IMR-90 (cell line): Measurements from ENCODE around the gene PCDHGA7. TPM values are rescaled to one million over a fixed set of nuclear protein-coding genes. Genes with fewer than 3 reads are reported as not detected.

Experiments
- ATAC-seq: fragments of 200-7000 bp; cut with Tn5 transposase; 2 replicates; pipeline ENCODE4 v1.9.1; 2020; ENCODE audit warnings: low read depth, mild to moderate bottlenecking, moderate library complexity
- BruUV-seq: library from RNA; stranded (reverse); fragments of 400-500 nt; replicated peaks from 2 replicates; lab custom pipeline; 2021; lab: Mats Ljungman, UMichigan
- CTCF ChIA-PET: fragments of 300-600 bp; formaldehyde crosslinking; extraction: SDS; loops from one replicate; lab custom pipeline; 2021; ENCODE audit warnings: antibody characterized with exemption; lab: Yijun Ruan, JAX
- POLR2A ChIA-PET: fragments of 300-600 bp; sonication (Branson Sonifier 250); formaldehyde crosslinking; loops from one replicate; lab custom pipeline; 2022; ENCODE audit warnings: antibody characterized with exemption; ENCODE audit not compliant: unreplicated experiment; lab: Charles Lee
- DNase-seq: peaks from one replicate; pipeline ENCODE4 v3.0.0; 2013
- H2AFZ ChIP-seq: replicated peaks from 2 replicates; pipeline ENCODE3; 2013; ENCODE audit warnings: low read length, mild to moderate bottlenecking; ENCODE audit not compliant: poor library complexity
- H2AK5ac ChIP-seq: 2 replicates; pipeline ENCODE4 v1.6.1; 2013; ENCODE audit warnings: low read depth, low read length, inconsistent platforms
- H2AK9ac ChIP-seq: replicated peaks from 2 replicates; pipeline ENCODE3; 2013; ENCODE audit warnings: mild to moderate bottlenecking, low read depth, low read length, moderate library complexity; ENCODE audit not compliant: poor library complexity
- H2BK120ac ChIP-seq: 2 replicates; pipeline ENCODE4 v1.6.1; 2013; ENCODE audit warnings: low read depth, low read length, inconsistent platforms
- H2BK15ac ChIP-seq: 3 replicates; pipeline ENCODE4 v1.6.1; 2013; ENCODE audit warnings: low read depth, low read length, inconsistent platforms
- H2BK20ac ChIP-seq: 2 replicates; pipeline ENCODE4 v1.6.1; 2013; ENCODE audit warnings: low read depth, mild to moderate bottlenecking, inconsistent platforms, low read length, moderate library complexity
- H2BK5ac ChIP-seq: 2 replicates; pipeline ENCODE4 v1.6.1; 2013; ENCODE audit warnings: mild to moderate bottlenecking, low read depth, low read length, inconsistent platforms; ENCODE audit not compliant: poor library complexity, severe bottlenecking
- H3K14ac ChIP-seq: replicated peaks from 2 replicates; pipeline ENCODE4 v1.6.1; 2013; ENCODE audit warnings: low read depth, low read length, inconsistent platforms
- H3K18ac ChIP-seq: 2 replicates; pipeline ENCODE4 v1.6.1; 2013; ENCODE audit warnings: low read depth, low read length, control low read depth
- H3K23ac ChIP-seq: 2 replicates; pipeline ENCODE4 v1.6.1; 2013; ENCODE audit warnings: low read depth, low read length, inconsistent platforms
- H3K27ac ChIP-seq: 2 replicates; pipeline ENCODE4 v1.5.1; 2013; ENCODE audit warnings: mild to moderate bottlenecking, control low read depth, low read length; ENCODE audit not compliant: insufficient read depth
- H3K27me3 ChIP-seq: 2 replicates; pipeline ENCODE4 v1.6.1; 2013; ENCODE audit warnings: low read length; ENCODE audit not compliant: control insufficient read depth, insufficient read depth
- H3K36me3 ChIP-seq: 2 replicates; pipeline ENCODE4 v1.6.1; 2013; ENCODE audit warnings: low read length, mixed read lengths; ENCODE audit not compliant: control insufficient read depth, insufficient read depth
- H3K4ac ChIP-seq: 2 replicates; pipeline ENCODE4 v1.6.1; 2013; ENCODE audit warnings: low read depth, low read length, inconsistent platforms
- H3K4me1 ChIP-seq: 2 replicates; pipeline ENCODE4 v1.6.1; 2013; ENCODE audit warnings: low read length, mixed read lengths; ENCODE audit not compliant: control insufficient read depth, insufficient read depth
- H3K4me2 ChIP-seq: 2 replicates; pipeline ENCODE4 v1.6.1; 2013; ENCODE audit warnings: low read depth, mild to moderate bottlenecking, control low read depth, low read length, moderate library complexity
- H3K4me3 ChIP-seq: 2 replicates; pipeline ENCODE4 v1.5.1; 2013; ENCODE audit warnings: low read depth, mild to moderate bottlenecking, control low read depth, low read length, moderate library complexity; ENCODE audit not compliant: insufficient read depth
- H3K56ac ChIP-seq: 2 replicates; pipeline ENCODE4 v1.6.1; 2013; ENCODE audit warnings: low read length, inconsistent platforms; ENCODE audit not compliant: insufficient read depth; ENCODE audit errors: extremely low read depth
- H3K79me1 ChIP-seq, 2 experiments: 2 replicates each; pipeline ENCODE4 v1.6.1; 2013; ENCODE audit warnings: low read length in 2 of 2, inconsistent platforms in 1 of 2, low read depth in 1 of 2
- H3K9ac ChIP-seq: 2 replicates; pipeline ENCODE4 v1.6.1; 2013; ENCODE audit warnings: low read depth, low read length, control low read depth
- H3K9me1 ChIP-seq: 2 replicates; pipeline ENCODE4 v1.6.1; 2013; ENCODE audit warnings: low read length, inconsistent platforms; ENCODE audit not compliant: insufficient read depth
- H3K9me3 ChIP-seq: 2 replicates; pipeline ENCODE4 v1.6.1; 2013; ENCODE audit warnings: low read length; ENCODE audit not compliant: control insufficient read depth, insufficient read depth
- H4K20me1 ChIP-seq: 2 replicates; pipeline ENCODE4 v1.6.1; 2013; ENCODE audit warnings: low read length, inconsistent platforms; ENCODE audit not compliant: insufficient read depth
- H4K5ac ChIP-seq: 2 replicates; pipeline ENCODE4 v1.6.1; 2013; ENCODE audit warnings: mild to moderate bottlenecking, low read depth, low read length, control low read depth
- H4K8ac ChIP-seq, 2 experiments: 2 replicates each; pipeline ENCODE4 v1.6.1; 2013; ENCODE audit warnings: low read depth in 2 of 2, low read length in 2 of 2, control low read depth in 1 of 2, inconsistent platforms in 1 of 2
- H4K91ac ChIP-seq: 2 replicates; pipeline ENCODE4 v1.6.1; 2013; ENCODE audit warnings: low read depth, low read length, inconsistent platforms; ENCODE audit not compliant: insufficient read depth
- CHD1 ChIP-seq: IDR thresholded peaks from 2 replicates; pipeline ENCODE4 v1.6.1; 2012; ENCODE audit warnings: low read depth, low read length, improper control_type of control experiment
- ELK1 ChIP-seq: fragments of 150-350 bp; IDR thresholded peaks from 2 replicates; pipeline ENCODE4 v1.6.1; 2016; ENCODE audit warnings: low read depth, mild to moderate bottlenecking, low read length, moderate library complexity, borderline replicate concordance
- MAFK ChIP-seq: IDR thresholded peaks from 2 replicates; pipeline ENCODE4 v1.6.1; 2012; ENCODE audit warnings: low read depth, low read length, improper control_type of control experiment
- MAZ ChIP-seq: IDR thresholded peaks from 2 replicates; pipeline ENCODE4 v1.6.1; 2012; ENCODE audit warnings: low read depth, mild to moderate bottlenecking, low read length, improper control_type of control experiment, moderate library complexity, borderline replicate concordance
- MXI1 ChIP-seq: IDR thresholded peaks from 2 replicates; pipeline ENCODE4 v1.6.1; 2012; ENCODE audit warnings: low read depth, mild to moderate bottlenecking, low read length, moderate library complexity, borderline replicate concordance
- POLR2A ChIP-seq: IDR thresholded peaks from 2 replicates; pipeline ENCODE4 v1.6.1; 2012; ENCODE audit warnings: mild to moderate bottlenecking, low read depth, low read length
- RAD21 ChIP-seq: IDR thresholded peaks from 2 replicates; pipeline ENCODE4 v1.6.1; 2012; ENCODE audit warnings: low read length, improper control_type of control experiment
- SMC3 ChIP-seq: fragments of 150-350 bp; IDR thresholded peaks from 2 replicates; pipeline ENCODE4 v1.6.1; 2016; ENCODE audit warnings: low read depth, mild to moderate bottlenecking, antibody characterized with exemption, low read length, moderate library complexity
- USF2 ChIP-seq: fragments of 150-350 bp; IDR thresholded peaks from 2 replicates; pipeline ENCODE4 v1.6.1; 2017; ENCODE audit warnings: mild to moderate bottlenecking, antibody characterized with exemption, low read length, low read depth
- WGBS, 2 experiments: methylation state at CpG; one replicate each; pipeline versions ENCODE4 v1.1.5 to v1.1.7; 2013; ENCODE audit warnings: missing lambda C conversion rate in 2 of 2; ENCODE audit not compliant: insufficient read length in 1 of 2; ENCODE audit errors: extremely low coverage in 2 of 2; 5-methylcytosine and 5-hydroxymethylcytosine counted together
- dilution Hi-C: fragments of 300-500 bp; cut with HindIII; formaldehyde crosslinking; loops from one replicate; pipeline ENCODE4 v1.14.3; 2018; ENCODE audit warnings: low sequenced_read_pairs; ENCODE audit not compliant: unreplicated experiment
- in situ Hi-C: fragments of 300-500 bp; cut with MboI; formaldehyde crosslinking; loops from 3 replicates; pipeline ENCODE4 v1.14.3; 2019; ENCODE audit warnings: low sequenced_read_pairs, inconsistent platforms, mixed read lengths
- intact Hi-C: fragments of 100-400 bp; cut with micrococcal nuclease; formaldehyde crosslinking; loops from 2 replicates; pipeline ENCODE4 v1.10.0; 2022
- polyA plus RNA-seq, 3 experiments: library from polyadenylated mRNA; depleted of rRNA; stranded (reverse); fragments of >200 nt; gene quantifications; 2 replicates each; pipeline ENCODE4 v1.2.3, GENCODE V29; 2012; ENCODE audit warnings: low replicate concordance in 1 of 3
- total RNA-seq: library from RNA; depleted of rRNA; stranded (reverse); fragments of >200 nt; gene quantifications from 2 replicates; pipeline ENCODE4 v1.2.3, GENCODE V29; 2012
- TF ChIP-seq, protein P1 (sequence below): conservative IDR thresholded peaks from 2 replicates; pipeline ENCODE4 v1.5.1; 2012; ENCODE audit warnings: mild to moderate bottlenecking, low read depth, low read length, improper control_type of control experiment

Gene PCDHGA7
- total and polyA plus RNA-seq, 2 of the 4 experiments (the other 2 are of a cell fraction) = 3.2 to 3.4 TPM

DNA sequence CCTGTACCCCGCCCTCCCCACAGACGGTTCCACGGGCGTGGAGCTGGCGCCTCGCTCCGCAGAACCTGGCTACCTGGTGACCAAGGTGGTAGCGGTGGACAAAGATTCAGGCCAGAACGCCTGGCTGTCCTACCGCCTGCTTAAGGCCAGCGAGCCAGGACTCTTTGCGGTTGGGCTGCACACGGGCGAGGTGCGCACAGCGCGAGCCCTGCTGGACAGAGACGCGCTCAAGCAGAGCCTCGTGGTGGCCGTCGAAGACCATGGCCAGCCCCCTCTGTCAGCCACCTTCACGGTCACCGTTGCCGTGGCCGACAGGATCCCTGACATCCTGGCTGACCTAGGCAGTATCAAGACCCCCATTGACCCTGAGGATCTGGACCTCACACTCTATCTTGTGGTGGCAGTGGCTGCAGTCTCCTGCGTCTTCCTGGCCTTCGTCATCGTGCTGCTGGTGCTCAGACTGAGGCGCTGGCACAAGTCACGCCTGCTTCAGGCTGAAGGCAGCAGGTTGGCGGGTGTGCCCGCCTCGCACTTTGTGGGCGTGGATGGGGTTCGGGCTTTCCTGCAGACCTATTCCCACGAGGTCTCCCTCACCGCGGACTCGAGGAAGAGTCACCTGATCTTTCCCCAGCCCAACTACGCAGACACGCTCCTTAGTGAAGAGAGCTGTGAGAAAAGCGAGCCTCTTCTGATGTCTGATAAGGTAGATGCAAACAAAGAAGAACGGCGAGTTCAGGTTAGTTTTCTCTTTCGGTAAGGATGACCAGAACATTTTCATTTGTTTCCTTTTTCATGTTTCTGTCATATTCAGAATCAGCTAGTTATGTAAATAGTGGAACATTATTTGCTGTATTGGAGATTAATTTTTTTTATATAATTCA, 16.3 kb upstream of the PCDHGA7 start:
- Histone ChIP-seq H2BK15ac (no peak overlapping the region), H2BK20ac (no peak overlapping the region), H3K4me1 (peaks cover 2% of the 10 kb centered on the region; the same call in 1 of the 2 replicates), H3K4me2 (no peak overlapping the region), H4K91ac (no peak overlapping the region), H3K36me3 (peaks cover 20% of the 10 kb centered on the region), H2AK5ac (no peak overlapping the region), H3K4ac (no peak overlapping the region), H3K14ac (no peak overlapping the region), H2BK120ac (no peak overlapping the region), H3K27me3 (peaks cover 2% of the 10 kb centered on the region; the same call in 1 of the 2 replicates), H4K20me1 (no peaks in the 10 kb centered on the region), H2BK5ac (no peak overlapping the region), H4K8ac (no peak overlapping the region), H3K9ac (no peak overlapping the region), H3K79me1 (peaks cover 0 to 3% of the 10 kb centered on the region in 2 experiments; a peak in 1 of 4 replicates), H3K4me3 (no peak overlapping the region), H3K56ac (no peak overlapping the region), H3K27ac (no peak overlapping the region), H3K18ac (no peak overlapping the region), H3K23ac (no peak overlapping the region), H4K5ac (no peak overlapping the region), H3K9me1 (no peaks in the 10 kb centered on the region), H2AK9ac (no peak overlapping the region), H3K9me3 (peaks cover 51% of the 10 kb centered on the region), H2AFZ (no peak overlapping the region)
- CTCF ChIA-PET = no interaction called here
- TF ChIP-seq MAZ (no peak), MAFK (no peak), CHD1 (no peak), POLR2A (no peak), RAD21 (no peak), MXI1 (no peak), ELK1 (no peak), USF2 (no peak), SMC3 (no peak)
- TF ChIP-seq, protein P1, sequence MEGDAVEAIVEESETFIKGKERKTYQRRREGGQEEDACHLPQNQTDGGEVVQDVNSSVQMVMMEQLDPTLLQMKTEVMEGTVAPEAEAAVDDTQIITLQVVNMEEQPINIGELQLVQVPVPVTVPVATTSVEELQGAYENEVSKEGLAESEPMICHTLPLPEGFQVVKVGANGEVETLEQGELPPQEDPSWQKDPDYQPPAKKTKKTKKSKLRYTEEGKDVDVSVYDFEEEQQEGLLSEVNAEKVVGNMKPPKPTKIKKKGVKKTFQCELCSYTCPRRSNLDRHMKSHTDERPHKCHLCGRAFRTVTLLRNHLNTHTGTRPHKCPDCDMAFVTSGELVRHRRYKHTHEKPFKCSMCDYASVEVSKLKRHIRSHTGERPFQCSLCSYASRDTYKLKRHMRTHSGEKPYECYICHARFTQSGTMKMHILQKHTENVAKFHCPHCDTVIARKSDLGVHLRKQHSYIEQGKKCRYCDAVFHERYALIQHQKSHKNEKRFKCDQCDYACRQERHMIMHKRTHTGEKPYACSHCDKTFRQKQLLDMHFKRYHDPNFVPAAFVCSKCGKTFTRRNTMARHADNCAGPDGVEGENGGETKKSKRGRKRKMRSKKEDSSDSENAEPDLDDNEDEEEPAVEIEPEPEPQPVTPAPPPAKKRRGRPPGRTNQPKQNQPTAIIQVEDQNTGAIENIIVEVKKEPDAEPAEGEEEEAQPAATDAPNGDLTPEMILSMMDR = no peak
- intact Hi-C loops = no loop called here
- POLR2A ChIA-PET = no interaction called here
- WGBS, 2 experiments = 24% methylated on average over 10 of the region's 46 CpGs; no CpG with 5 or more reads in 1 of the 2 experiments
- BruUV-seq = no TSS peak
- DNase-seq = no peak
- ATAC-seq = no peak
- in situ Hi-C loops = no loop called here
- dilution Hi-C loops = no loop called here
